D721Med (cell line): ENCODE results near the gene TLR7.

Source experiments
- DNase-seq: peaks from one replicate; pipeline ENCODE4 v3.0.0; 2011; ENCODE audit warnings: low spot score; ENCODE audit not compliant: insufficient read length
- FAIRE-seq: peaks from 2 replicates; lab custom pipeline; 2011; peaks lifted over from hg19 to GRCh38; lab: Jason Lieb, UNC
- CTCF ChIP-seq: IDR thresholded peaks from 2 replicates; pipeline ENCODE4 v1.5.1; 2012; ENCODE audit warnings: mild to moderate bottlenecking, control low read depth; ENCODE audit not compliant: insufficient read depth; ENCODE audit errors: missing control alignments

TLR7 gene

DNA sequence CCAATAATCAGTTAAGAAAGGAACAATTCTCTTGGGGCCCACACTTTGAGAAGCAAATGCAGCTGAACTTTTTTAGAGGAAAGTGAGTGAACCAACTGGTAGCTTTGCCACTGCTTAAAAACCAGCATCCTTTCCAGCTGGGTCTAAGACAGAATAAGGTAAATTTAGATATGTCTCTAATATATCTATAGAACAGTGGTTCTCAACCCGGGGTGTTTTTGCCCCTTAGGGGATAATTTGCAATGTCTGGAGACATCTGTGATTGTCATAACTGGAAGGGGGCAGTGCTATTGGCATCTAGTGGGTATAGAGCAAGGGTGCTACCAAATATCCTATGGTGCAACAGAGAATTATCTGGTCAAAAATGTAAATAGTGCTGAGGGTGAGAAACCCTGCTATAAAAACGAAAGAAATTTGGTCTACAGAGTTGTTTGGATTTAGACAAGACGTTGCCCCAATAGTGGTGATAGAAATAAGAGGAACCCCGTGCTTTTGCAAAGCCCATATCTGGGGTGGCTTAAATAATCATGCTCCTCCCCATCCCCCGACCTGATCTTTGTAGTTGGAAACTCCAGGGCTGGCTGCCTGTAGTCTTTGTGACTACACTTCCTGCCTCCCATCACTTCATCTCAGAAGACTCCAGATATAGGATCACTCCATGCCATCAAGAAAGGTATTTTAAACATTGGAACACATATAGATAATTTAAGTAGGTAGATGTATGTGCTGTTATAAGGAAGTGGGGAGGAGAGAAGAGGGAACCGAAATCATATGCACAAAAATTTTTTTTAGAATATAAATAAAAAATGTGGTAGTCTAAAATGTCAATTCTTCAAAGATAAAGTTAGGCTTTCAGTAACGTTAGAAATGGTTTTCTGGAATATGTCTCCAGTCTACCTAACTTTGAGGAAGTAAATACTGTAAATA is at the start of gene TLR7:
Gene TLR7, plus strand, starts transcription at position 622 of the 927 bp plus-strand sequence. CDS start 507 bp downstream, outside the sequence.
- FAIRE-seq (no peak), DNase-seq (no peak)
- TF ChIP-seq CTCF: no peak

DNA sequence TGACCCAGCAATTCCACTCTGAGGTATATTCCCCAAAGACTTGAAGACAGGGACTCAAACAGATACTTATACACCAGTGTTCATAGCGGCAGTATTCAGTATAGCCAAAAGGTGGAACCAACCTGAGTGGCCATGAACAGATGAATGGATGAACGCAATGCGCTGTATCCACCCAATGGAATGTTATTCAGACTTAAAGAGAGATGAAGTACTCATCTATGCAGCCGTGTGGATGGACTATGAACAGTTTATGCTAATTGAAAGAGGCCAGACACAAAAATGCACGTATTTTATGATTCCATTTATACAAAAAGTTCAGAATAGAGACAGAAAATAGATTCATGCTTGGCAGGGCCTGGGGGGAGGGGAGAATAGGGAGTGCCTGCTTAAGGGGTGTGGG is 49.3 kb upstream of the TLR7 start:
- FAIRE-seq (no peak), DNase-seq (no peak)
- TF ChIP-seq CTCF: no peak

DNA sequence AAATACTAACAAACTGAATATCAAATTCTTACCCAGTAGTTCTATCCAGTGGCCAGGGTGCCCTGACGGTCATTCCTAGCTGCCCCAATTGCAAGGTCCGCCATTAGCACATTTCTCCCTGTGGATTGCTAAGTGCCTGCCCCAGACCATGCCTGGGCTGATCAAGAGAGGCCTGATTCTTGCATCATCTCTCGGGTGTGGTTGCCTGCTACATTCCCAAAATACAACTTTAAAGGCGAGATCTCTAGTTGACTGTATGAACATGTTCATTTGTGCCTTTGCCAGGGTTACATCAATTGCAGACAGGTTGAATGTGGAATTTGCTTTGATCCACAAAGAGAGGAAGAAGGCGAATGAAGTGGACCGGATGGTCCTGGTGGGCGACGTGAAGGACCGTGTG is 47.6 kb upstream of the TLR7 start:
- no peak for TF ChIP-seq CTCF
- DNase-seq (no peak), FAIRE-seq (no peak)

DNA sequence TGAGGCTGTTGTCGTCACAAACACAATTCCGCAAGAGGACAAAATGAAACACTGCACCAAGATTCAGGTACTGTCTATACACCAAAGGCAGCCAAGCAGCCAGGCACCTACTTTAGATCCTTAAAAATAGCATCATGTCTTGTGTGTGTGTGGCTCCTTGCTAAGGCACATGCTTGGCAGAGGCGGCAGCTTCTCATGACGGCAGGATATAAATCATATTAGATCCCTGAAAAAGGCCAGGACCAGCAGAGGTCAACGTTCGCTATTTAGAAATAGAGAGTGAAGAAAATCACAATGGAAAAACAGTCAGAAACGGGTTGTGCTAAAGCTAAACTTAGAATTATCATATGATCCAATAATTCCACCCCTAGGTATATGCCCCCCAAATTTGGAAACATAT is 46.1 kb upstream of the TLR7 start:
- DNase-seq (no peak), FAIRE-seq (no peak)
- TF ChIP-seq CTCF: no peak

GRCh38 chrX:12824944-12825343 is 41.9 kb upstream of the TLR7 start:
- no peak for DNase-seq
- FAIRE-seq: no peak
- no peak for TF ChIP-seq CTCF

GRCh38 chrX:12825801-12826200 is 41.1 kb upstream of the TLR7 start:
- FAIRE-seq (no peak), DNase-seq (no peak)
- no peak for TF ChIP-seq CTCF
